Suppressor macrophage treated with lipopolysaccharide for 1 hour (primary cell): Measurements from ENCODE around the gene CCN5.
"Not testable (repeated sequence)": the region's sequence is repeated elsewhere in the genome, so short reads cannot be mapped to it uniquely, and the experiment has no call there.

Experiments
- DNase-seq, 3 donors: peaks; one replicate each; pipeline ENCODE4 v3.0.0-alpha.2; 2020 to 2022

CCN5 gene

GRCh38 chr20:44761423-44761822 lies 46.3 kb downstream of the CCN5 start:
- no peak for DNase-seq

- DNase-seq = no peak
These were observed 47.4 kb downstream of the CCN5 start for GRCh38 chr20:44762466-44763140.

- DNase-seq = not testable (repeated sequence)
These were observed 48.6 kb downstream of the CCN5 start for GRCh38 chr20:44763798-44764197.

- DNase-seq = no peak
These were observed 49.9 kb downstream of the CCN5 start for GRCh38 chr20:44765091-44765490.

- no peak for DNase-seq
These were observed 50.7 kb downstream of the CCN5 start for GRCh38 chr20:44765701-44766347.

GRCh38 chr20:44768256-44768655 lies 53.1 kb downstream of the CCN5 start:
- DNase-seq = no peak

GRCh38 chr20:44768854-44769480 lies 53.8 kb downstream of the CCN5 start:
- no peak for DNase-seq

- no peak for DNase-seq
These were observed 54.3 kb downstream of the CCN5 start for GRCh38 chr20:44769481-44769863.

GRCh38 chr20:44770484-44771171 lies 55.5 kb downstream of the CCN5 start:
- no peak for DNase-seq

GRCh38 chr20:44771172-44771535 lies 56.0 kb downstream of the CCN5 start:
- no peak for DNase-seq

GRCh38 chr20:44772636-44773035 lies 57.5 kb downstream of the CCN5 start:
- no peak for DNase-seq

GRCh38 chr20:44773070-44773829 lies 58.1 kb downstream of the CCN5 start:
- no peak for DNase-seq

- DNase-seq = peak in 2 of 3 donors; percentile 21 to 34
These were observed 61.8 kb downstream of the CCN5 start for GRCh38 chr20:44776980-44777379.
